Stimulated activated CD4-positive, alpha-beta T cell treated with anti-CD3 and anti-CD28 coated beads, Interleukin-12 subunit alpha, Interleukin-12 subunit beta, amount 100 ng/mL, for 24 hours (primary cell): ENCODE data around the gene FOXD1.

Experiments used
- DNase-seq, 2 experiments: peaks; one replicate each; pipeline ENCODE4 v3.0.0-alpha.2; 2020; ENCODE audit warnings: low read depth in 2 of 2

Gene FOXD1

DNA sequence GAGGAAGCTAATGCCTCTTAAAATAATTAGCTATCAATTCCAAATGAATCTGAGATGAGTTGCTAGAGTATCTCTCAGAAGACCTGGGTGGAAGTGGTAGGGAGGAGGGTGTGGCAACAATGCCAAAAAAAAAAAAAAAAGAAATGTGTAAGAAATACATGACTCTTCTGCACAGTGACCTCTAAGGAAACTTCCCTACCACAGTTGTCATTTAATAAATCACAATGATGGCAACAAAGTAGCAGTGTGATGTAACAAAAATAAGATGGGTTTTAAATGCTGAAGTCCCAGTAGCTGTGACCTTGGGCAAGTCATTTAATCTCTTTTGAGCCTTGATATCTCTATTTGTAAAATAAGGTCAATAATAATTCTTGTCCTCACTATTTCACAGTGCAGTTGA is 7.2 kb downstream of the FOXD1 start:
- no peak for DNase-seq

DNA sequence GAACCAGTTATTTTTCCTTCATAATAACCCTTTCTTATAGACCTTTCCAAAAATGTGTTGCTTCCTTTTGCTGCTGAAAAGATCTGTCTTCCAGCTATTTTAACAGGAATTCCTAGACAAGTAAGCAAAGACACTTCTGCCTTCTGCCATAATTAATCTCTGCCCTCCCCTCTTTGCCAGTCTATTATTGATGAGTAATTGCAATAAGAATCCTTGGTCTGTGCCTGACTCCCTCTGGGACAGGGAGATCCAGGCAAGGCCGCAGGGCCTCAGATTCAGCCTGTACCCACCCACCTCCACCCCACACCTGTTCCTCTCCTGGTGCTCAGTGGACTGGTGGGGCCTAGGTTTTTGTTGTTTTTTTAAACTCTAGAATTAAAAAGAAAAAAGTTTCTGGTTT is 8.3 kb downstream of the FOXD1 start:
- DNase-seq = no peak

DNA sequence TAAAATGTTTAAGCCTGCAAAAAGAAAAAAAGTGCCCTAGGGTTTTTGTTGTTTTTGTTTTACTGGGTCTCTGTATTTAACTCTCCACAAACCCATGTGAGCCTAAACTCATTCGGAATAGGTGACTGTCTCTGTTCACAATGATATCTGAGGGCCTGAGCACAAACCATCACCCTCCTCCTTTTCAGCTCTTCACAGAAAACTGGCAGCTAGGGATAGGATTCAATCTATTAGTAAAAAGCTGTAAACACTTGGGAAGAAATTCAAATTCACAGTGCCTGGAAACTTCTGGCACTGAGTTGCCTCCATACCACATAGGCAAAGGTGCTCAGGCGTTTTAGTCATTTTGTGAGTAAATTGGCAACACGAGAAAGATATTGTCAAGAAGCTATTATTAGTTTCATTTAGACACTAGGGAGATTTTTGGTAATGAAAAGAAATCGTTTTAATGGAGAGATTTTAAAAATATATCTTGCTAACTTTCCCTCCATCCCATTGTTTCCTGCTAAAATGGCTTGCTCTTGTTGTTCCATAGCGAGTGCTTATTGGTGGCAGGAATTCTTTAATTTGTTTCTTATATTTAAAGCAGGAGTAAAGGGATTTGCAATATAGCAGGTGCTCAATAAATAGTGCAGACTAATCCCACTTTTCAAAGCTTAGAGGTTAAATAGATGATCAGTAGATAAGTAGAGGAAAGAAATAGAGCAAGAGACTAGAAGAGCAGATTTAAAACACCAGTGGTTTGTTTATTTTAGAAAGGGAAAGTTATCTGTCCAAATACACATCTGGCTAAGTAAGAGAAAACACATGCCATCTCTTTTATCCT is 9.7 kb downstream of the FOXD1 start:
- no peak for DNase-seq

GRCh38 chr5:73437777-73438644 is 10.6 kb downstream of the FOXD1 start:
- DNase-seq = no peak

DNA sequence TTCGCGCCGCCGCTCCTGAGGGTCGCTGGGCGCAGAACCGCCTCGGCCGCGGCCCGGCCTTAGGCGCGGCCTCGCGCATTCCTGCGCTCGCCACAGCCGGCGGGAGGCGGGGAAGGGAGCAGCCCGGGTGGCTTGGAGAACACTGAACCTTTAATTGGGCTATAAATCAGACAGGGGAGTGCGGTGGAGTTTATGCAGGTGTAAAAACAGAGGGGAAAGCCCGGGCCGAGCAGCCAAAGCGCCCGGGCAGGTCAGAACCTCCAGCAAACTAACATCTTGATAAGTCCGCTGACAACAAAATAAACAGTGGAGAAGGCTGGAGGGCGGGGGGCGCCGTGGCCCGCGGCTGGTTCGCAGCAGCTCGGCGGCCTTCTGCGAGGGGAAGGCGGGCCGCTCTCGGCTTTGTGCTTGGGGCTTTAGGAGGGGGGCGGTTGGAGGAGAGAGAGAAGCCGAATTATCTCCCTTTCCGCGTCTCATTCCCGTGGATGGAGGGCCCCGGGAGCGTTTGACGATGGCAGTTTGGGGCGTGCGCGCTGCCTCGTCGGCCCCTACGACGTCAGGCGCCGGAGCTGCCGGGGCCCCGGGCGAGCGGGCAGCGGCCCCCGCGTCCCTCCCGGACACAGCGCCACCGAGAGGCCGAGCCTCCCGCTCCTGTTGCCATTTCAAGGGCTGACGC is 11.3 kb downstream of the FOXD1 start:
- no peak for DNase-seq

GRCh38 chr5:73436535-73437100 is 12.0 kb downstream of the FOXD1 start:
- DNase-seq = no peak

DNA sequence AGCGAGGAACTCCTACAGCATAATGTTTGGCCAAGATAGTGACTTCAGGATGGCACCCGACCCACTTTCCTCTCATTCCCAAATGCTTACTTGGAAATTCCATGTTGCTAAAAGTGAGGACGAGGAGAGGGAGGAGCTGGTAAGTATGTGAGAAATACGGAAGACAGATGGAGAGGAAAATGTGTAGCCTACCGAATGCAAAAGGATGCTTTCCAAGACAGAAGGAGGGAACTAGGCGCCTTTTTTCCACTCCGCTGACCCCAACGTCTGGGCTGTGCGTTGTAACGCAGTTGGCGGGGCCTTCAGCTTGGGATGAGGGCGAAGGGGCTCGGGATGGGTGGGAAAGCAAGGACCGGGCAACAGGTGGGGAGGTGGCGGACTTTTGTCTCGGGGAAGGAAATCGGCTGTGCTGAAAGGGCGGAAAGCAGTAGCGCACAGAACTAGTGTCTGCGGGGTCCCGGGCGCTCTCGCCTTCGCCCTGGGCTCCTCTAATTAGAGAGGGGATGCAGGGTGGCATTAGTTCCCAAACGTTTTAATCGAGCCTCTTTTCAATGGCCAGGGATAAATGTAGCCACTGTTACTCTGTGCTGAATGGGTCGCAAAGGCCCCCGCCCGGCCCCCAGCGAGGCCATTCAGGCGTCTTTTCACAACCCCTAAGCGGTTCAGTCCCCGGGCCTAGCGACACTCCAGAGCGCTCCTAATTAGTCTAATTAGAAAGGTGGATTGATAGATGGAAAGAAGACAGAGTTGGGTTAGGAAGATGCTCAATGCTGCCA is 12.6 kb downstream of the FOXD1 start:
- no peak for DNase-seq

DNA sequence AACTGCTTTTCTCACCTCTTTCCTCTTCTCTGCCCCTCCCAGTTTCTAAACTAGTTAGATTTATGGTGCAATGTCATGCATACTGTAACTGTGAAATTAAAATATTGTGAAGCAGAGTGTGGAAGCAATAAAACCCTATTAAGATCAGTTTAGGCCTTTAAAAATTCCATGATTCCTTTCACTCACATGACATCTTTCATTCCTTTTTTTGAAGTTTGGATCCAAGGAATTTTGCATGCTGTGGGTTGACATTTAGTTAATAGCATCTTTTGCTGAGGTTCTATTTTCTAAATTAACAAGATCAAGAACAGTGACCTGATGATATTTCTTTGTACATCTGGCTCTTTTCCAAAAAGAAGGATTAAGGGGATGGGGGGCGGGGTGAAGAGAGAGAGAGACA is 13.7 kb downstream of the FOXD1 start:
- DNase-seq = no peak

DNA sequence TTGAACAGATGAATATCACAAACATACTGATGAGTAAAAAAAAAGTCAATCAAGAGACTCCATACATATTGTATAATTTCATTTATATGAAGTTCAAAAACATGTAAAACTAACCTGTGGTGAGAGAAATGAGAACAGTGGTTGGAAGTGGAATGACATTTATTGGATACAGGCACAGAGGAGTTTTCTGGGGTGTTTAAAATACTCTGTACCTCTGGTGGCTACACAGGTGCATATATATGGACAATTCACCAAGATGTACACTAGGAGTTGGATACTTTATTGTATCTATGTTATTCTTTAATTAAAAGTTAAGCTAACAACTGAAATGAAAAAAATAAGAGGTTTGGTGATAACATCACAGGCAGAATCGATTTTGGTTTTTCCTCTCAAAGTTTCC is 14.1 kb downstream of the FOXD1 start:
- no peak for DNase-seq

DNA sequence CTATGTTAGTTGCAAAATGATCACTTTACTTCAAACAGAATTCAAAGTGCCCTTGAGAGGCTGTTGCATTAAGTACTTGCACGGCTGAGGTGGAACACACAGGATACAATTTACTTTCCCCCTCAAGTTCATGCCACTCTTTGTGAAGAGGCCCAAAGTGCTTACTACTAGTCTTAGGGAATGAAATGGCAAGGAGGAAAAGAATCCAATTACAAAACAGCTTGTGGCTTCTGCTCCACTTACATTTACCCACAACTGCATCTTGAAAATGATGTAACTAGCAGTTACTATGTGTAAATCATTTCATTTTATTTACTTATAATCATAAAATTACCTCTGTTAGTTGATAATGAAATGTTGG is 14.6 kb downstream of the FOXD1 start:
- DNase-seq = no peak

GRCh38 chr5:73433272-73433981 is 15.2 kb downstream of the FOXD1 start:
- DNase-seq = no peak

- no peak for DNase-seq
These were observed 17.2 kb downstream of the FOXD1 start for GRCh38 chr5:73431204-73431851.

DNA sequence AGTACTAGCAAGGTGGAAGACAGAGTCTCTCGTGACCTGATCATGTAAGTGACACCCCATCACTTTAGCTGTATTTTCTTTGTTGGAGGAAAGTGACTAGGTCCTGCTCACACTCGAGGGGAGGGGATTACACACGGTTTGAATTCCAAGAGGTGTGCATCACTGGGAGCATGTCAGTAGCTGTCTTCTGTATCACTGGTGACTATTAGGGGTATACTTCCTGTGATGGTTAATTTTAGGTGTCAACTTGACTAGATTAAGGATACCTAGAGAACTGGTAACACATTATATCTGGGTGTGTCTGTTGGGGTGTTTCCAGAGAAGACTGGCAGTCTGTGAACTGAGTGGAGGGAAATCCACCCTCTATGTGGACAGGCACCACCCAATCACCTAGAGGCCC is 22.5 kb downstream of the FOXD1 start:
- no peak for DNase-seq

- DNase-seq = no peak
These were observed 24.0 kb downstream of the FOXD1 start for GRCh38 chr5:73424556-73424977.

GRCh38 chr5:73422164-73422563 is 26.4 kb downstream of the FOXD1 start:
- no peak for DNase-seq

DNA sequence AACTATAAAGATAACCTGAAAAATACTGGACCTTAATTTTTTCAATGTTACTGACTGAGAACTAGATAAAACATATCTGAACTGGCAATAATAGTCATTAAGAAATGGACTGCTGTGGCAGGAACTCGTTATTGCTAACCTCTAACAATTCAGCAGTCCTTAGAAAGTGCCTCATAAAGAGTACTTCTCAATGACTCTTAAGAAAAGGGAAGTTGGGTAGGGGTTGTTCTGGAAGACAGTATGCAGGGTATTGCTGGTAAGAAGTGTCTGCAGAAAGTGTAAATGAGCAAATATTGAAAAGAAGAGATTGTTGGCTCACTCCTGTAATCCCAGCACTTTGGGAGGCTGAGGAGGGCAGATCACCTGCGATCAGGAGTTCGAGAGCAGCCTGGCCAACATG is 27.9 kb downstream of the FOXD1 start:
- DNase-seq = no peak

DNA sequence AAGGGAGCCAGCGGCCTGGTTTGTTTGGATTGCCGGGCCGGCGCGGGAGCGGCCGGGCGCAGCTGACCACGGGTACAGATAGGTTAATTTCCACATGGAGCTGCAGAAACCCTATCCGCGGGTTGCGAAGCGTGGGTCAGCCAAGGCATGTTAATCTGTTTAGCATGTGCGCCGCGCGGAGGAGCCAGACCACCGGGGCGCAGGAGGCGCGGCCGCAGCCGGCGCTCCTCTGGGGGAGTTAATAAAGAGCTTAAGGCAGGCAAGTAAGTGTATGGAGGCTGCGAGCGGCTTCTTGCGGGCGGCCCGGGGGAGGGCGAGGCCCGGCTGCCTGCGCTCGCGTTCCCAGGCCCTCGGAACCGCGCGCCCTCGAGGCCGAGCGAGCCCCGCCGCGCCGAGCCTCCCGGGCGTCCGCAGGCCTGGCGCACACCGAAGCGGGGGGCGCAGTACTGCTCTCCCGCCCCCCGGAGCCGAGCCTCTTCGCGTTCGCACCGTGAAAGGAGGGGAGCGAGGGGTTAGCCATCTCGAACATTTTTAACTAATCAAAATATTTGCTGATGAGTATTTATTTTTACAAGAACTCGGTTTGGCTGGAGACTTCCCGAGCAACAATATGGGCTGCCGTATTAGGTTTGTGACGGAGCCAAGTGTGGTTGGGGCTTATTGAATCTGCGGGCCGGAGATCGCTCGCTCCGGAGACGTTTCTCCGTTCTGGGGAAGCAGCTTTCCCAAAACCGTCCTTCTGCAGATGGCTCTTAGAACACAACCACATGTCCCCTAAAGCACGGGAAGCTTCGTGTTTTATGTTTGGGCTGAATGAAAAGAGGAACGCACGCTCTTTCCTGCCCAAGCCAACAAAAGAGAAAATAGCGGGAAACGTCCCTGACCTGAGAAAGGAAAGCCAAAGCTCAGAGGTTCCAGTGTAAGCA is 28.8 kb downstream of the FOXD1 start:
- no peak for DNase-seq

DNA sequence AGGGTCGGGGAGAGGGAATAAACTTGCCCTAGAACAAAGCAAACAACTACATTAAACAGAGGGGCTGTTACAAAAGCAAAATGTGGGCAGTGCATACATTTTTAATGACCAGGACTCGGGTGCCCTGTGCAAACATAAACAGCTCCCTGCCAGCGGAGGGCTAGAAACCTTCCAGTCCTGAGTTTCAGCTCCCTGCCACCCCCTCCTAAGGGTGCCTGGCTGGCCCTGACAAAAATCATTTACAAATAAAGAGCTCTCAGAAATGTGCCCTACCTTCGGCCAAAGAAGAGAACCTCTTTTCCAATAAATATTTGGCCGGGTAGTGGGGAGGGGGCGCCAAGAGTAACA is 29.5 kb downstream of the FOXD1 start:
- no peak for DNase-seq

GRCh38 chr5:73418244-73418691 is 30.3 kb downstream of the FOXD1 start:
- DNase-seq = no peak
